H9 (cell line): ENCODE measurements around the gene KLHDC1. TPM values are rescaled to one million over a fixed set of nuclear protein-coding genes. Genes with fewer than 3 reads are reported as not detected.
"Not testable (repeated sequence)": the region's sequence is repeated elsewhere in the genome, so short reads cannot be mapped to it uniquely, and the experiment has no call there.

Experiments
- DNase-seq: peaks from one replicate; pipeline ENCODE4 v3.0.0-alpha.2; 2017
- H2AFZ ChIP-seq: one replicate; pipeline ENCODE4 v1.6.1; 2013; ENCODE audit warnings: mild to moderate bottlenecking, low read length, control low read depth, moderate library complexity
- H2AK5ac ChIP-seq: 2 replicates; pipeline ENCODE4 v1.6.1; 2013; ENCODE audit warnings: low read length, control low read depth, mixed read lengths; ENCODE audit not compliant: insufficient read length
- H2BK120ac ChIP-seq: one replicate; pipeline ENCODE4 v1.6.1; 2013; ENCODE audit warnings: low read depth, mild to moderate bottlenecking, low read length, control low read depth, inconsistent platforms; ENCODE audit not compliant: poor library complexity, severe bottlenecking
- H2BK12ac ChIP-seq: 2 replicates; pipeline ENCODE4 v1.6.1; 2013; ENCODE audit warnings: low read length, control low read depth, mixed read lengths, low read depth; ENCODE audit not compliant: insufficient read length
- H2BK15ac ChIP-seq: 2 replicates; pipeline ENCODE4 v1.6.1; 2013; ENCODE audit warnings: low read depth, low read length, control low read depth
- H2BK20ac ChIP-seq: one replicate; pipeline ENCODE4 v1.6.1; 2013; ENCODE audit warnings: low read depth, mild to moderate bottlenecking, low read length, control low read depth, inconsistent platforms; ENCODE audit not compliant: poor library complexity, severe bottlenecking
- H2BK5ac ChIP-seq: 2 replicates; pipeline ENCODE4 v1.6.1; 2013; ENCODE audit warnings: low read length, control low read depth, mixed read lengths; ENCODE audit not compliant: insufficient read length
- H3K14ac ChIP-seq: 2 replicates; pipeline ENCODE4 v1.6.1; 2013; ENCODE audit warnings: low read length, control low read depth; ENCODE audit not compliant: insufficient read depth
- H3K18ac ChIP-seq: 2 replicates; pipeline ENCODE4 v1.6.1; 2013; ENCODE audit warnings: low read depth, mild to moderate bottlenecking, mixed read lengths, low read length, control low read depth; ENCODE audit not compliant: insufficient read length
- H3K23ac ChIP-seq: 2 replicates; pipeline ENCODE4 v1.6.1; 2013; ENCODE audit warnings: low read length, control low read depth, mixed read lengths, low read depth; ENCODE audit not compliant: insufficient read length
- H3K23me2 ChIP-seq: 2 replicates; pipeline ENCODE4 v1.6.1; 2013; ENCODE audit warnings: low read depth, mild to moderate bottlenecking, mixed read lengths, low read length, control low read depth; ENCODE audit not compliant: insufficient read length, poor library complexity, severe bottlenecking
- H3K27ac ChIP-seq: 2 replicates; pipeline ENCODE4 v1.5.1; 2013; ENCODE audit warnings: low read length, control low read depth, mixed read lengths, low read depth; ENCODE audit not compliant: insufficient read length
- H3K27me3 ChIP-seq: 2 replicates; pipeline ENCODE4 v1.6.1; 2013; ENCODE audit warnings: low read length, control low read depth, inconsistent platforms; ENCODE audit not compliant: insufficient read depth
- H3K4ac ChIP-seq: 2 replicates; pipeline ENCODE4 v1.6.1; 2013; ENCODE audit warnings: low read depth, mild to moderate bottlenecking, control low read depth, inconsistent platforms, low read length, moderate library complexity
- H3K4me1 ChIP-seq: 2 replicates; pipeline ENCODE4 v1.6.1; 2013; ENCODE audit warnings: low read length, control low read depth, inconsistent platforms; ENCODE audit not compliant: insufficient read depth
- H3K4me2 ChIP-seq: 2 replicates; pipeline ENCODE4 v1.6.1; 2013; ENCODE audit warnings: low read length, control low read depth, mixed read lengths; ENCODE audit not compliant: insufficient read length, insufficient read depth
- H3K56ac ChIP-seq: 2 replicates; pipeline ENCODE4 v1.6.1; 2013; ENCODE audit warnings: low read depth, mild to moderate bottlenecking, mixed read lengths, low read length, control low read depth; ENCODE audit not compliant: insufficient read length
- H3K79me1 ChIP-seq: 2 replicates; pipeline ENCODE4 v1.6.1; 2013; ENCODE audit warnings: low read depth, mild to moderate bottlenecking, moderate library complexity, low read length, control low read depth, inconsistent platforms; ENCODE audit not compliant: insufficient read depth, poor library complexity, severe bottlenecking
- H3K79me2 ChIP-seq: 2 replicates; pipeline ENCODE4 v1.6.1; 2013; ENCODE audit warnings: low read length, control low read depth, inconsistent platforms; ENCODE audit not compliant: insufficient read depth
- H3K9ac ChIP-seq: 2 replicates; pipeline ENCODE4 v1.6.1; 2013; ENCODE audit warnings: low read length, control low read depth, mixed read lengths; ENCODE audit not compliant: insufficient read length; ENCODE audit errors: extremely low read depth
- H3K9me3 ChIP-seq: one replicate; pipeline ENCODE4 v1.6.1; 2013; ENCODE audit warnings: low read depth, low read length, inconsistent platforms; ENCODE audit not compliant: control insufficient read depth
- H3T11ph ChIP-seq: one replicate; pipeline ENCODE4 v1.6.1; 2013; ENCODE audit warnings: mild to moderate bottlenecking, low read length, control low read depth, inconsistent platforms
- H4K20me1 ChIP-seq: one replicate; pipeline ENCODE4 v1.6.1; 2013; ENCODE audit not compliant: control insufficient read depth, insufficient read length, insufficient read depth
- H4K5ac ChIP-seq: 2 replicates; pipeline ENCODE4 v1.6.1; 2013; ENCODE audit warnings: low read depth, mild to moderate bottlenecking, mixed read lengths, low read length, control low read depth; ENCODE audit not compliant: insufficient read length
- H4K8ac ChIP-seq: replicated peaks from 2 replicates; pipeline ENCODE4 v1.6.1; 2013; ENCODE audit warnings: low read length, control low read depth, mixed read lengths, low read depth; ENCODE audit not compliant: insufficient read length
- H4K91ac ChIP-seq: 2 replicates; pipeline ENCODE4 v1.6.1; 2013; ENCODE audit warnings: low read depth, mild to moderate bottlenecking, moderate library complexity, mixed read lengths, low read length, control low read depth; ENCODE audit not compliant: insufficient read length
- H3K27ac Mint-ChIP-seq, 3 experiments: 2 replicates in 2 of 3; 3 replicates in 1 of 3; pipeline ENCODE4 v1.8.0; 2020 to 2021; ENCODE audit warnings: mixed read lengths in 3 of 3, mild to moderate bottlenecking in 1 of 3, moderate library complexity in 1 of 3
- H3K27me3 Mint-ChIP-seq: 2 replicates; pipeline ENCODE4 v1.8.0; 2021; ENCODE audit warnings: low read depth, mild to moderate bottlenecking, moderate library complexity, mixed read lengths
- H3K36me3 Mint-ChIP-seq, 3 experiments: 2 replicates in 2 of 3; 3 replicates in 1 of 3; pipeline ENCODE4 v1.8.0; 2020 to 2021; ENCODE audit warnings: low read depth in 3 of 3, mixed read lengths in 3 of 3; ENCODE audit not compliant: insufficient read depth in 1 of 3
- H3K4me1 Mint-ChIP-seq, 2 experiments: 2 replicates each; pipeline ENCODE4 v1.8.0; 2020; ENCODE audit warnings: mixed read lengths in 2 of 2
- H3K4me3 Mint-ChIP-seq, 2 experiments: 2 replicates in 1 of 2; 3 replicates in 1 of 2; pipeline ENCODE4 v1.8.0; 2020 to 2021; ENCODE audit warnings: mild to moderate bottlenecking in 2 of 2, mixed read lengths in 2 of 2, moderate library complexity in 1 of 2
- H3K9me3 Mint-ChIP-seq, 2 experiments: 2 replicates in 1 of 2; 3 replicates in 1 of 2; pipeline ENCODE4 v1.8.0; 2020; ENCODE audit warnings: mild to moderate bottlenecking in 2 of 2, mixed read lengths in 2 of 2, moderate library complexity in 1 of 2
- CTCF ChIP-seq: fragments of 200-600 bp; sonication (generic); conservative IDR thresholded peaks from 3 replicates; pipeline ENCODE4 v1.8.0; 2021; ENCODE audit warnings: antibody characterized with exemption, mild to moderate bottlenecking
- WGBS: extraction: QIAGEN DNeasy Blood & Tissue Kit; methylation state at CpG from one replicate; pipeline ENCODE4 v1.1.7; 2013; ENCODE audit warnings: missing lambda C conversion rate, low lambda C conversion rate, mixed read lengths; ENCODE audit not compliant: insufficient read length; ENCODE audit errors: extremely low coverage; 5-methylcytosine and 5-hydroxymethylcytosine counted together
- total RNA-seq: library from RNA; stranded (reverse); gene quantifications from 2 replicates; pipeline ENCODE4 v1.2.1, GENCODE V29; 2021

KLHDC1 gene
- total RNA-seq, 1 experiment from 2014 or later, result not detected

GRCh38 chr14:49654511-49654910, 38.4 kb upstream of the KLHDC1 start:
- H3K27ac Mint-ChIP-seq, result no peak overlapping the region
- H3K79me2 ChIP-seq, result no peaks in the 10 kb centered on the region

DNA sequence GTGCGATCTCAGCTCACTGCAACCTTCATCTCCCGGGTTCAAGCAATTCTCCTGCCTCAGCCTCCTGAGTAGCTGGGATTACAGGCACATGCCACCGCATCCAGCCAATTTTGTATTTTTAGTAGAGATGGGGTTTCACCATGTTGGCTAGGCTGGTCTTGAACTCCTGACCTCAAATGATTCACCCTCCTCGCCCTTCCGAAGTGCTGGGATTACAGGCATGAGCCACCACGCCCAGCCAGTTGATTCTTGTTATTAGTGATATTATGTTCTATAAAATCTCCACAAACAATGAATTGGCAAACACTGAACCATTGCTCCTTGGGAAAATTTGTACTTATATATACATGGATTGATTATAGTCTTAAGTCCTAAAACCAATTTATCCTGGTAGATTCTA, 35.4 kb upstream of the KLHDC1 start:
- no CpG with 5 or more reads among the region's 6 CpGs for WGBS
- not testable (repeated sequence) for H3K4me2 ChIP-seq, H3K23ac ChIP-seq, H2BK15ac ChIP-seq, H4K5ac ChIP-seq, H3K4me1 Mint-ChIP-seq, H4K91ac ChIP-seq, H2BK12ac ChIP-seq, H3K4me3 Mint-ChIP-seq, H3K9me3 ChIP-seq, H3K27ac Mint-ChIP-seq, H3K4me1 ChIP-seq, DNase-seq, H3K27me3 Mint-ChIP-seq, H3K18ac ChIP-seq, H3K27ac ChIP-seq, H2BK20ac ChIP-seq, H4K20me1 ChIP-seq, H2BK120ac ChIP-seq, H4K8ac ChIP-seq, H3K27me3 ChIP-seq, H3T11ph ChIP-seq, H3K79me2 ChIP-seq, H3K79me1 ChIP-seq, H3K4ac ChIP-seq, H3K9ac ChIP-seq, H2AFZ ChIP-seq, H2AK5ac ChIP-seq, H3K14ac ChIP-seq, H3K9me3 Mint-ChIP-seq, H3K56ac ChIP-seq, H2BK5ac ChIP-seq, H3K23me2 ChIP-seq
- peaks cover 4 to 22% (median 15%) of the 10 kb centered on the region in 3 experiments; a peak in 6 of 7 replicates for H3K36me3 Mint-ChIP-seq

More at GRCh38 chr14:49654511-49654910, 38.4 kb upstream of the KLHDC1 start:
- TF ChIP-seq CTCF, result no peak
- Histone ChIP-seq H3K4me1 (no peaks in the 10 kb centered on the region), H4K20me1 (no peaks in the 10 kb centered on the region), H2AK5ac (no peak overlapping the region), H3K27me3 (no peaks in the 10 kb centered on the region), H2AFZ (no peak overlapping the region), H4K8ac (no peak overlapping the region), H3K9ac (no peak overlapping the region), H2BK15ac (no peak overlapping the region), H3K27ac (no peak overlapping the region), H3K14ac (no peak overlapping the region), H3K4me2 (no peak overlapping the region), H3K4ac (no peak overlapping the region), H3K9me3 (no peaks in the 10 kb centered on the region), H3K23me2 (no peaks in the 10 kb centered on the region), H3K79me1 (no peaks in the 10 kb centered on the region), H3K18ac (no peak overlapping the region), H3K56ac (no peak overlapping the region), H3K23ac (no peak overlapping the region), H2BK5ac (no peak overlapping the region), H4K91ac (no peak overlapping the region), H4K5ac (no peak overlapping the region), H2BK20ac (no peak overlapping the region), H2BK120ac (no peak overlapping the region), H2BK12ac (no peak overlapping the region), H3T11ph (no peak overlapping the region)
- no CpG with 5 or more reads among the region's 3 CpGs for WGBS
- H3K4me1 Mint-ChIP-seq, result no peaks in the 10 kb centered on the region
- H3K9me3 Mint-ChIP-seq, result no peaks in the 10 kb centered on the region
- no peaks in the 10 kb centered on the region for H3K27me3 Mint-ChIP-seq
- DNase-seq, result no peak
- H3K36me3 Mint-ChIP-seq, result peaks cover 6 to 28% (median 20%) of the 10 kb centered on the region in 3 experiments; a peak in 6 of 7 replicates
- no peak overlapping the region for H3K4me3 Mint-ChIP-seq
